ENCODE results near the gene ARID2. TPM values are rescaled to one million over a fixed set of nuclear protein-coding genes. Genes with fewer than 3 reads are reported as not detected.

ARID2 gene
- total RNA-seq, 1 donor from 2014 or later: 21.1 TPM

GRCh38 chr12:45781080-45781479, 51.6 kb downstream of the ARID2 start:
- H3K27me3 ChIP-seq (ENCODE audit: control insufficient read depth, insufficient read depth, low read length): no peaks in the 10 kb centered on the region
- TF ChIP-seq CTCF (IDR thresholded peaks at IDR 0.05; ENCODE audit: insufficient read depth, low read length, poor library complexity, severe bottlenecking): no peak

GRCh38 chr12:45785315-45785714, 55.8 kb downstream of the ARID2 start:
- no peaks in the 10 kb centered on the region for H3K36me3 ChIP-seq (ENCODE audit: control insufficient read depth, insufficient read depth, low read length)
- DNase-seq (ENCODE audit: low read depth): no peak
- H3K4me3 ChIP-seq (ENCODE audit: low read depth, low read length): no peak overlapping the region

More at GRCh38 chr12:45781080-45781479, 51.6 kb downstream of the ARID2 start:
- DNase-seq (ENCODE audit: low read depth): no peak
- H3K4me3 ChIP-seq (ENCODE audit: low read depth, low read length): no peak overlapping the region
- H3K36me3 ChIP-seq (ENCODE audit: control insufficient read depth, insufficient read depth, low read length): no peaks in the 10 kb centered on the region

GRCh38 chr12:45789025-45789424, 59.5 kb downstream of the ARID2 start:
- H3K36me3 ChIP-seq (ENCODE audit: control insufficient read depth, insufficient read depth, low read length): no peaks in the 10 kb centered on the region
- H3K4me3 ChIP-seq (ENCODE audit: low read depth, low read length): no peak overlapping the region
- no peaks in the 10 kb centered on the region for H3K27me3 ChIP-seq (ENCODE audit: control insufficient read depth, insufficient read depth, low read length)
- no peak for TF ChIP-seq CTCF (IDR thresholded peaks at IDR 0.05; ENCODE audit: insufficient read depth, low read length, poor library complexity, severe bottlenecking)
- no peak for DNase-seq (ENCODE audit: low read depth)

More at GRCh38 chr12:45785315-45785714, 55.8 kb downstream of the ARID2 start:
- no peak for TF ChIP-seq CTCF (IDR thresholded peaks at IDR 0.05; ENCODE audit: insufficient read depth, low read length, poor library complexity, severe bottlenecking)
- no peaks in the 10 kb centered on the region for H3K27me3 ChIP-seq (ENCODE audit: control insufficient read depth, insufficient read depth, low read length)

GRCh38 chr12:45794422-45794821, 64.9 kb downstream of the ARID2 start:
- H3K4me3 ChIP-seq (ENCODE audit: low read depth, low read length): no peak overlapping the region
- no peak for TF ChIP-seq CTCF (IDR thresholded peaks at IDR 0.05; ENCODE audit: insufficient read depth, low read length, poor library complexity, severe bottlenecking)
- H3K36me3 ChIP-seq (ENCODE audit: control insufficient read depth, insufficient read depth, low read length): no peaks in the 10 kb centered on the region
- no peak for DNase-seq (ENCODE audit: low read depth)
- no peaks in the 10 kb centered on the region for H3K27me3 ChIP-seq (ENCODE audit: control insufficient read depth, insufficient read depth, low read length)

GRCh38 chr12:45801625-45802024, 72.1 kb downstream of the ARID2 start:
- no peaks in the 10 kb centered on the region for H3K27me3 ChIP-seq (ENCODE audit: control insufficient read depth, insufficient read depth, low read length)
- H3K36me3 ChIP-seq (ENCODE audit: control insufficient read depth, insufficient read depth, low read length): no peaks in the 10 kb centered on the region
- no peak overlapping the region for H3K4me3 ChIP-seq (ENCODE audit: low read depth, low read length)
- no peak for DNase-seq (ENCODE audit: low read depth)
- TF ChIP-seq CTCF (IDR thresholded peaks at IDR 0.05; ENCODE audit: insufficient read depth, low read length, poor library complexity, severe bottlenecking): no peak

- TF ChIP-seq CTCF (IDR thresholded peaks at IDR 0.05; ENCODE audit: insufficient read depth, low read length, poor library complexity, severe bottlenecking): no peak
- Histone ChIP-seq H3K36me3 (ENCODE audit: control insufficient read depth, insufficient read depth, low read length) (no peaks in the 10 kb centered on the region), H3K27me3 (ENCODE audit: control insufficient read depth, insufficient read depth, low read length) (no peaks in the 10 kb centered on the region), H3K4me3 (ENCODE audit: low read depth, low read length) (no peak overlapping the region)
- no peak for DNase-seq (ENCODE audit: low read depth)
Observed at GRCh38 chr12:45803111-45803510, 73.6 kb downstream of the ARID2 start.

Measured in kidney epithelial cell (primary cell).